Fibroblast of villous mesenchyme (primary cell): ENCODE measurements around the gene KIF26B. TPM values are rescaled to one million over a fixed set of nuclear protein-coding genes. Genes with fewer than 3 reads are reported as not detected.

Source experiments
- DNase-seq: peaks from one replicate; pipeline ENCODE4 v3.0.0-alpha.2; 2010; ENCODE audit warnings: low read depth
- H3K4me3 ChIP-seq: 2 replicates; pipeline ENCODE4 v1.5.1; 2011; ENCODE audit warnings: low read depth, mild to moderate bottlenecking, low read length
- CTCF ChIP-seq: IDR thresholded peaks from 2 replicates; pipeline ENCODE4 v1.5.1; 2012; ENCODE audit warnings: low read depth, mild to moderate bottlenecking, low read length; ENCODE audit not compliant: insufficient read depth
- total RNA-seq: library from RNA; depleted of rRNA; stranded (reverse); fragments of >200 nt; gene quantifications from 2 replicates; pipeline ENCODE4 v1.2.3, GENCODE V29; 2012

Gene KIF26B
- total RNA-seq, 1 donor, result 12.1 TPM

- no peak for DNase-seq
- TF ChIP-seq CTCF, result no peak
- H3K4me3 ChIP-seq, result no peak overlapping the region
Measured at GRCh38 chr1:245466261-245466660, 311.5 kb downstream of the KIF26B start.

GRCh38 chr1:245467804-245468203 lies 313.0 kb downstream of the KIF26B start:
- no peak for TF ChIP-seq CTCF
- no peak for DNase-seq

GRCh38 chr1:245469006-245469405 lies 314.2 kb downstream of the KIF26B start:
- no peak for DNase-seq
- no peak overlapping the region for H3K4me3 ChIP-seq
- TF ChIP-seq CTCF, result no peak

More at GRCh38 chr1:245467804-245468203, 313.0 kb downstream of the KIF26B start:
- no peak overlapping the region for H3K4me3 ChIP-seq

- TF ChIP-seq CTCF, result no peak
- no peak for DNase-seq
- H3K4me3 ChIP-seq, result no peak overlapping the region
Measured at GRCh38 chr1:245469734-245470133, 314.9 kb downstream of the KIF26B start.

GRCh38 chr1:245475126-245475525 lies 320.3 kb downstream of the KIF26B start:
- H3K4me3 ChIP-seq, result no peak overlapping the region
- TF ChIP-seq CTCF, result no peak
- DNase-seq, result peak; percentile 16

GRCh38 chr1:245475961-245476516 lies 321.3 kb downstream of the KIF26B start:
- DNase-seq, result peak; percentile 34
- no peak for TF ChIP-seq CTCF
- no peak overlapping the region for H3K4me3 ChIP-seq

- no peak overlapping the region for H3K4me3 ChIP-seq
- TF ChIP-seq CTCF, result no peak
- DNase-seq, result no peak
Measured at GRCh38 chr1:245477941-245478340, 323.2 kb downstream of the KIF26B start.
